Adipocyte (in vitro differentiated cells): ENCODE results near the gene FZD4.
A peak's percentile ranks its signal among the peaks of the same experiment; 100 is the strongest.

Experiments
- DNase-seq: peaks from one replicate; pipeline ENCODE4 v3.0.0-alpha.2; 2015; ENCODE audit warnings: low read depth
- H3K27me3 ChIP-seq: replicated peaks from 2 replicates; pipeline ENCODE4 v1.7.0; 2013; ENCODE audit warnings: mild to moderate bottlenecking, low read length, moderate library complexity; ENCODE audit not compliant: control insufficient read depth, insufficient read depth
- H3K36me3 ChIP-seq: 2 replicates; pipeline ENCODE4 v1.7.0; 2013; ENCODE audit warnings: low read length, mild to moderate bottlenecking, moderate library complexity; ENCODE audit not compliant: control insufficient read depth, insufficient read depth, severe bottlenecking
- H3K4me1 ChIP-seq: 2 replicates; pipeline ENCODE4 v1.7.0; 2013; ENCODE audit warnings: mild to moderate bottlenecking, low read length, moderate library complexity; ENCODE audit not compliant: control insufficient read depth, insufficient read depth
- H3K4me3 ChIP-seq: 2 replicates; pipeline ENCODE4 v1.7.0; 2013; ENCODE audit warnings: mild to moderate bottlenecking, low read length, moderate library complexity
- H3K9ac ChIP-seq: 2 replicates; pipeline ENCODE4 v1.7.0; 2013; ENCODE audit warnings: mild to moderate bottlenecking, low read length, moderate library complexity
- H3K9me3 ChIP-seq: 2 replicates; pipeline ENCODE4 v1.7.0; 2013; ENCODE audit warnings: mild to moderate bottlenecking, low read length, moderate library complexity; ENCODE audit not compliant: control insufficient read depth

FZD4 gene

DNA sequence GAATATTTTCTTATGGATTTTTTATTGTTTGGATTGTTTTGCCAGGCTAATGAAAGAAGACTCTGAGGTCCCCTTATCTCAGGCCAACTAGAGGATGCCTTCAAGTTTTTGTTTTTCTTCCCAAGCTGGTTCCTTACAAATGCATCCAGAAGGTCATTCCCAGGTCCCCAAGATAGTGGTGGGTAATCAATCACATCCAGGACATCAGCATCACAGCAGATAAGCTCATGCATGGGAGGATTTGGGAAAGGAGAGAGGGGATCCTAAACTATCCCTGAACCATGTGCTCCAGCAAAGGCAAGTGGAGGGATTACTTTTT, 20.7 kb downstream of the FZD4 start:
- Histone ChIP-seq H3K4me3 (no peak overlapping the region), H3K9ac (no peak overlapping the region), H3K4me1 (peaks cover 65% of the 10 kb centered on the region), H3K27me3 (no peaks in the 10 kb centered on the region), H3K36me3 (peaks cover 6% of the 10 kb centered on the region), H3K9me3 (no peaks in the 10 kb centered on the region)
- no peak for DNase-seq

- no peak overlapping the region for H3K9ac ChIP-seq
- no peak overlapping the region for H3K4me3 ChIP-seq
- no peaks in the 10 kb centered on the region for H3K9me3 ChIP-seq
- H3K4me1 ChIP-seq, result peaks cover 62% of the 10 kb centered on the region
- peaks cover 6% of the 10 kb centered on the region for H3K36me3 ChIP-seq
- DNase-seq, result no peak
- no peaks in the 10 kb centered on the region for H3K27me3 ChIP-seq
These were observed 21.2 kb downstream of the FZD4 start for GRCh38 chr11:86933891-86934581.

DNA sequence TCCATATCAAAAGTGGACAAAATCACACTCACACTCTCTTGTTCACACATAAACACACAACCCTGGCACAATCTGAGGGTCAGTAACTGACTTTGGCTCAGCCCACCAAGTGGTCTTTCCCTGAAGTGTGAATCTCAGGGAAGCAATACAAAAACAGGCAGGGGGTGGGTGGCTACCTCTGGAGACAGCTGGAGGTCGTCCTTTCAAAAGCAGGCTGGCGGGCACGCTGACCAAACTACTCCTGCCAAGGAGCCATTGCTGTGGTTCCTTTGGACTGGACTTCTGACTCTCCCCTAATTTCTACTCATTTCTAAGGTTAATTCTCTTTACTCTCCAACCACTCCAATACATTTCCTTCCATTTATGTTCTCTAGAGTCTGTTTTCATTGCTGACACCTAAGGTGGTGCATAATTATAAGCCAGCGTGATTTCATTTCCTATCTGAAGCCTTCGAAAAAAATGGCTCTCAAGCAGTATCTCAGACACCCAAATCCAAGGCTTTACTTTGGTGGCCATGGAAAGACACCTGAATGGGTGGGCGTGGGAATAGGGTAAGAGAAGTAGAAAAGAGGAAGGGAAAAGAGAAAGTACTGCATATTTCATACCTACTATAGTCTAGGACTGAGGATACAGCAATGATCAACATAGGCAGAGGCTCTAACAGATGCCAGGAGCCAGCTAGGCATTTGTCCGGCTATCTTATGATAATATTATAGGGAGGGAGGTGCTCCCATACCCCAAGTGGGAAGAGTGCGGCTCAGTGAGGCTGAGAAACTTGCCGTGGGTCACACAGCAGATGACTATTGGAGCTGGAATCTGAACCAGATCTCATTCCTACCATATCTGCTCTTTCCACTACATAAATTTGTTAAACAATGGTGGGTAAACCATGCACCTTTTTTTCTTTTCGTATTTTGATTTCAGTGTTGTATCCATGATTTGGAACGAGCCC, 22.0 kb downstream of the FZD4 start:
- H3K4me3 ChIP-seq, result no peak overlapping the region
- peaks cover 62% of the 10 kb centered on the region for H3K4me1 ChIP-seq
- H3K36me3 ChIP-seq, result peaks cover 6% of the 10 kb centered on the region
- DNase-seq, result no peak
- no peaks in the 10 kb centered on the region for H3K27me3 ChIP-seq
- no peaks in the 10 kb centered on the region for H3K9me3 ChIP-seq
- H3K9ac ChIP-seq, result no peak overlapping the region

- Histone ChIP-seq H3K36me3 (peaks cover under 1% of the 10 kb centered on the region), H3K27me3 (no peaks in the 10 kb centered on the region), H3K9me3 (no peaks in the 10 kb centered on the region), H3K9ac (no peak overlapping the region), H3K4me1 (peaks cover 62% of the 10 kb centered on the region), H3K4me3 (no peak overlapping the region)
- no peak for DNase-seq
These were observed 23.0 kb downstream of the FZD4 start for GRCh38 chr11:86932259-86932585.

- peaks cover 56% of the 10 kb centered on the region for H3K4me1 ChIP-seq
- DNase-seq, result peak; percentile 44
- H3K4me3 ChIP-seq, result peak overlapping the region; percentile 15
- H3K27me3 ChIP-seq, result no peaks in the 10 kb centered on the region
- no peaks in the 10 kb centered on the region for H3K9me3 ChIP-seq
- H3K36me3 ChIP-seq, result peaks cover 4% of the 10 kb centered on the region
- H3K9ac ChIP-seq, result no peak overlapping the region
These were observed 23.5 kb downstream of the FZD4 start for GRCh38 chr11:86931548-86932258.

- Histone ChIP-seq H3K36me3 (peaks cover 4% of the 10 kb centered on the region), H3K9ac (no peak overlapping the region), H3K4me1 (peaks cover 53% of the 10 kb centered on the region), H3K27me3 (no peaks in the 10 kb centered on the region), H3K4me3 (peak overlapping the region; percentile 15), H3K9me3 (no peaks in the 10 kb centered on the region)
- DNase-seq, result peak; percentile 59
These were observed 24.1 kb downstream of the FZD4 start for GRCh38 chr11:86930957-86931547.

- H3K36me3 ChIP-seq, result peaks cover 4% of the 10 kb centered on the region
- no peak overlapping the region for H3K9ac ChIP-seq
- H3K4me1 ChIP-seq, result peaks cover 28% of the 10 kb centered on the region
- no peak for DNase-seq
- no peaks in the 10 kb centered on the region for H3K27me3 ChIP-seq
- H3K4me3 ChIP-seq, result no peak overlapping the region
- no peaks in the 10 kb centered on the region for H3K9me3 ChIP-seq
These were observed 28.2 kb downstream of the FZD4 start for GRCh38 chr11:86926975-86927374.

DNA sequence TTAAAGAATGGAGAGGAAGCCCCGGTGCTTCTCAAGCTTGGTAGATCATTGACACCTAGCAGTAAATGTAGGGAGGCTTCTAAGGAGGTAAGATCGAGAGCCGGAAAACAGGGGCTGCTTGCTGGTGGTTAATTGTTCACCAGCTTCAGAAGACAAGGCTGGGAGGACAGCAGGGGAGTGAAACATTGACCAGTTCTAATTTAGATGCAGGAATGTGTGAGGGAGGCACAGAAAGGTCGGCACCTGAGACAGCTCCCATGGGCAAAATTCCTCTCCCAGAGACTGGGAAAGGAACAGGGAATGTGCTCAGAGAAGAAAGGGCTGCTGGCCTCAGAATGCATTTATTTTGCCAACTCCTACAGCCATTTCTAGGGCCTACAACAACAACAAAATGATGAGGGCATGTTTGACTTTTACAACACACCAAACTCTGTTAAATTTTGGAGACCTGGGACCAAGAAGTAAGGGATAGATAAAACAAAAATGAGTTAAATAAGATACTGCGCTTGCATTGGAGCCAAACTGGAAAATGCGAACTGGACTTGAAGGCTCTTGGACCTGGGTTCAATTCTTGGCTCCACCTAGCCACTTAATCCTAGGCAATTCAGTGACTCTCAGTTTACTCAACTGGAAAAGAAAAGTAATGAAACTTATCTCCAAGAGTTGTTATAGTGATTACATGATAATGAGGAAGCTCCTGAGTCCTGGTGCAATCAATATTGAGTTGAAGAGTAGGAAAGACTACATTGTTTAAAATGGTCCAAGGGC, 31.0 kb downstream of the FZD4 start:
- Histone ChIP-seq H3K9me3 (no peaks in the 10 kb centered on the region), H3K27me3 (no peaks in the 10 kb centered on the region), H3K9ac (no peak overlapping the region), H3K4me1 (peaks cover 22% of the 10 kb centered on the region), H3K4me3 (no peak overlapping the region), H3K36me3 (peaks cover 13% of the 10 kb centered on the region)
- no peak for DNase-seq

DNA sequence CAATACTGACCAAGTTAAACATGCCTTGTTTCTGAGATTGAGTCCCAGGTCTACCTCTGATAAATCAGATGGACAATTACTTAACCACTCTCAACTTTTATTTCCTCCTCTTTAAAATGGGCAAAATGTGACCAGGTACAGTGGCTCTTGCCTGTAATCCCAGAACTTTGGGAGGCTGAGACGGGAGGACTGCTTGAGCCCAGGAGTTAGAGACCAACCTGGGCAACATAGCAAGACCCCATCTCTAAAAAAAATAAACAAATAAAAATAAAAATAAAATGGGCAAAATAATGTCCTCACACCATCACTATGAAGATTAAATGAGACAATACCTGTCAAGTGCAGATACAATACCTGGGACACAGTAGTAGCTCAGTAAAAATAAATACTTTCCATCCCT, 33.0 kb downstream of the FZD4 start:
- Histone ChIP-seq H3K36me3 (peaks cover 12% of the 10 kb centered on the region), H3K4me1 (peaks cover 41% of the 10 kb centered on the region), H3K4me3 (no peak overlapping the region), H3K9ac (no peak overlapping the region), H3K9me3 (no peaks in the 10 kb centered on the region), H3K27me3 (no peaks in the 10 kb centered on the region)
- no peak for DNase-seq

GRCh38 chr11:86919557-86920210, 35.5 kb downstream of the FZD4 start:
- Histone ChIP-seq H3K4me3 (no peak overlapping the region), H3K36me3 (peaks cover 9% of the 10 kb centered on the region), H3K27me3 (no peaks in the 10 kb centered on the region), H3K9me3 (no peaks in the 10 kb centered on the region), H3K4me1 (peaks cover 49% of the 10 kb centered on the region), H3K9ac (peak overlapping the region; percentile 64)
- DNase-seq, result peak; percentile 92
